Thyroid gland (tissue), 4 donors: ENCODE measurements around the gene PIP4K2B.

Source experiments
- CTCF ChIP-seq, 6 experiments: fragments of 200-600 bp in 3 of 6; fragments of 450-650 bp in 3 of 6; sonication (generic) in 3 of 6; IDR thresholded peaks; one replicate each; pipeline ENCODE4 v1.5.1; 2016 to 2019; ENCODE audit warnings: antibody characterized with exemption in 6 of 6, mild to moderate bottlenecking in 2 of 6, inconsistent platforms in 1 of 6, moderate library complexity in 1 of 6
- POLR2A ChIP-seq, 2 donors: fragments of 450-650 bp; IDR thresholded peaks; one replicate each; pipeline ENCODE4 v1.6.1; 2017; ENCODE audit warnings: antibody characterized with exemption in 2 of 2, mild to moderate bottlenecking in 2 of 2, moderate library complexity in 1 of 2

- TF ChIP-seq CTCF (IDR thresholded peaks at IDR 0.05) (no peak), POLR2A (IDR thresholded peaks at IDR 0.05) (peak in 1 of 2 donors; percentile 44)
Measured at GRCh38 chr17:38799501-38800236, at the start of gene PIP4K2B.
